Measurements from ENCODE around the gene NAA25. TPM values are rescaled to one million over a fixed set of nuclear protein-coding genes. Genes with fewer than 3 reads are reported as not detected.

NAA25 gene
- total and polyA plus RNA-seq, 3 donors from 2014 or later = 15.2 to 31.8 (median 28.2) TPM

DNA sequence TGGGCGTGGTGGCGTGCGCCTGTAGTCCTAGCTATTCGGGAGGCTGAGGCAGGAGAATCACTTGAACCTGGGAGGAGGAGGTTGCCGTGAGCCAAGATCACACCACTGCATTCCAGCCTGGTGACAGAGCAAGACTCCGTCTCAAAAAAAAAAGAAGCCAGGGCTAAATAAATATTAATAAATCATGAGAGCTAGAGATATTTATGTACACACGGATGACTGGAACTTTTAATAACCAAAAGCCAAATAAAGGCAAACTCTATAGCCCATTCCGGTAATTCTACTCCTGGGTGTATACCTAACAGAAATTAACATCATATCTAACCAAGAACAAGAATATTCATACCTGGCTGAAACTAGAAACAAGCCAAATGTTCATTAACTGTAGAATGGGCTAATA, 9.1 kb upstream of the NAA25 start:
- intact Hi-C loops (cut with DNase I; ENCODE audit: low total_unique reads) = no loop called here

GRCh38 chr12:112116232-112117060, 7.9 kb upstream of the NAA25 start:
- WGBS, 2 donors = 42% methylated on average over 7 of the region's 7 CpGs

More for the DNA sequence above, 9.1 kb upstream of the NAA25 start:
- TF ChIP-seq CTCF (IDR thresholded peaks at IDR 0.05) (no peak), POLR2A (IDR thresholded peaks at IDR 0.05) (no peak)
- peak overlapping the region in 1 of 2 donors; percentile 67 for H3K27ac ChIP-seq
- H3K4me1 ChIP-seq = peaks cover 18% of the 10 kb centered on the region
- H3K36me3 ChIP-seq (ENCODE audit: low read depth, missing control alignments) = no peaks in the 10 kb centered on the region
- H3K4me3 ChIP-seq = no peak overlapping the region
- 88 to 89% methylated on average over 8 of the region's 8 CpGs for WGBS, 2 donors
- DNase-seq = no peak
- H3K27me3 ChIP-seq = no peaks in the 10 kb centered on the region
- no peaks in the 10 kb centered on the region for H3K9me3 ChIP-seq

GRCh38 chr12:112115259-112116045, 6.9 kb upstream of the NAA25 start:
- intact Hi-C loops (cut with DNase I; ENCODE audit: low total_unique reads) = no loop called here
- H3K27ac ChIP-seq = peak overlapping the region in 1 of 2 donors; percentile 55
- no peak for DNase-seq
- WGBS, 2 donors = 87% methylated on average over 6 of the region's 6 CpGs
- TF ChIP-seq POLR2A (IDR thresholded peaks at IDR 0.05) (no peak), CTCF (IDR thresholded peaks at IDR 0.05) (no peak)
- H3K9me3 ChIP-seq = no peaks in the 10 kb centered on the region
- H3K4me1 ChIP-seq = peaks cover 14% of the 10 kb centered on the region
- no peak overlapping the region for H3K4me3 ChIP-seq
- no peaks in the 10 kb centered on the region for H3K27me3 ChIP-seq
- no peaks in the 10 kb centered on the region for H3K36me3 ChIP-seq (ENCODE audit: low read depth, missing control alignments)

More at GRCh38 chr12:112116232-112117060, 7.9 kb upstream of the NAA25 start:
- Histone ChIP-seq H3K4me1 (peaks cover 14% of the 10 kb centered on the region), H3K9me3 (no peaks in the 10 kb centered on the region), H3K4me3 (no peak overlapping the region), H3K36me3 (ENCODE audit: low read depth, missing control alignments) (no peaks in the 10 kb centered on the region), H3K27ac (peak overlapping the region; percentile 55 to 67), H3K27me3 (no peaks in the 10 kb centered on the region)
- no peak for TF ChIP-seq CTCF (IDR thresholded peaks at IDR 0.05)
- no peak for TF ChIP-seq POLR2A (IDR thresholded peaks at IDR 0.05)
- intact Hi-C loops (cut with DNase I; ENCODE audit: low total_unique reads) = no loop called here
- DNase-seq = peak; percentile 85

- no peak overlapping the region for H3K27ac ChIP-seq
- intact Hi-C loops (cut with DNase I; ENCODE audit: low total_unique reads) = no loop called here
- DNase-seq = no peak
- WGBS, 2 donors = 89 to 90% methylated on average over 6 of the region's 6 CpGs
- no peaks in the 10 kb centered on the region for H3K36me3 ChIP-seq (ENCODE audit: low read depth, missing control alignments)
- H3K9me3 ChIP-seq = no peaks in the 10 kb centered on the region
- TF ChIP-seq POLR2A (IDR thresholded peaks at IDR 0.05) (no peak), CTCF (IDR thresholded peaks at IDR 0.05) (no peak)
- no peak overlapping the region for H3K4me3 ChIP-seq
- H3K4me1 ChIP-seq = peaks cover 14% of the 10 kb centered on the region
- H3K27me3 ChIP-seq = no peaks in the 10 kb centered on the region
Observed at GRCh38 chr12:112112409-112113133, 4.0 kb upstream of the NAA25 start.
